GM18951 (cell line): ENCODE data around the gene LRP1B.
"Not testable (repeated sequence)": the region's sequence is repeated elsewhere in the genome, so short reads cannot be mapped to it uniquely, and the experiment has no call there.

Experiments
- POLR2A ChIP-seq: IDR thresholded peaks from 4 replicates; pipeline ENCODE4 v1.6.1; 2011; ENCODE audit warnings: mild to moderate bottlenecking; ENCODE audit not compliant: insufficient read length, insufficient read depth; ENCODE audit errors: extremely low read depth
- in situ Hi-C: fragments of 300-500 bp; cut with MboI; formaldehyde crosslinking; loops from one replicate; pipeline ENCODE4 v1.12.0; 2022; ENCODE audit warnings: low sequenced_read_pairs, mixed read lengths, inconsistent platforms; ENCODE audit not compliant: unreplicated experiment

Gene LRP1B

DNA sequence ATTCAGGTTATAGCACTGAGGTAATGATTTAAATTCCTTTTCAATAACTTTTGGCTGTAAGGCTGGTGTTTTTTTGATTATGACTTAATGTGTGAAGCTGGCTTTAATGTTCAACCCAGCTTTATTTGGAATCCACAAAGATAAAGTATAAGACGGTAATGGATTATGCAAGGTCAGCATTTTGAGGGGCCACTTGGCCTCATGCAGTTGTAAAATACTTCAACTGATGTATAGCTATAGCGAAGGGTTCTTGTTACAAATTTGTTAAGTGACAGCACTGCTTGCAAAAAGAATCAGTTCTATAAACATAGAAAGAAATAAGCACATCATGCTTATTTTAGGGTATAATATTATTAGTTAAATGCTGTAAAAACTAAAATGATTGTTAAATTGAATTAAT is 36.6 kb downstream of the LRP1B start:
- in situ Hi-C loops = no loop called here
- TF ChIP-seq POLR2A = no peak

GRCh38 chr2:142088058-142088568 is 42.7 kb downstream of the LRP1B start:
- in situ Hi-C loops = no loop called here
- no peak for TF ChIP-seq POLR2A

DNA sequence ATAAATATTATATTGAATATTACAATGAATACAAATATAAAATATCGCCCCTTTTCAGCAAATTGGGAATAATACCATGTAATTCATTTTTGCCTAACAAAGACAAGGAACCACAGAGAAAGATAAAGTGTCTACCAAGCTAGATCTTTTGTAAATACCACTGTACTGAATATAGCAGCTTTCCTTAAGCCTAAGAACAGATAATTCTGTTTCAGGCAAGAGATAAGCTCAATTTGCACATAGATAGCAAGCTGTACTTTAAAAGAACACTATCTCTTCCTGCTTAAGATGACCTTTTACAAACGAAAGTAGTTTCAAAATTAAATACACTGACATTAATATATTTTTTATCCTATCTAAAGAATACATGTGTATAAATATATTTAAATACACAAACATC is 43.2 kb downstream of the LRP1B start:
- in situ Hi-C loops = not testable (repeated sequence)

DNA sequence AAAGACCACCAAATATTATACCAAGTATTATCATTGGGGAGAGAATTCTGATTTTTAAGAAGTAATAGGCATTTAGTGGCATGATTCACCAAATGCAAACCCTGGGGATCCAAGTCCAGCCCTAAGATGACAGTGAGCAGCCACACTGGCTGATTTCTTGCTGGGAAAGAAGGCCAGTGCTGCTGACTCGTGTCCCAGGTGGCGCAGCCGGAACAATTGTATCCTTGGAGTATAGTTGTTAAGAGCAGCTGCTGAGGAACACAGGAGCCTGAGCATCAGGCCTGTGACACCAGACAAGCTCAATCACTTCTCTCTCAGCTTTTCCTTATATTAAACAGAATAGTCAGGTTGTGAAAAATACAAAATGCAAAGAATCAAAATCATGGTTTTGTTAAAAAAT is 48.4 kb downstream of the LRP1B start:
- in situ Hi-C loops = no loop called here

DNA sequence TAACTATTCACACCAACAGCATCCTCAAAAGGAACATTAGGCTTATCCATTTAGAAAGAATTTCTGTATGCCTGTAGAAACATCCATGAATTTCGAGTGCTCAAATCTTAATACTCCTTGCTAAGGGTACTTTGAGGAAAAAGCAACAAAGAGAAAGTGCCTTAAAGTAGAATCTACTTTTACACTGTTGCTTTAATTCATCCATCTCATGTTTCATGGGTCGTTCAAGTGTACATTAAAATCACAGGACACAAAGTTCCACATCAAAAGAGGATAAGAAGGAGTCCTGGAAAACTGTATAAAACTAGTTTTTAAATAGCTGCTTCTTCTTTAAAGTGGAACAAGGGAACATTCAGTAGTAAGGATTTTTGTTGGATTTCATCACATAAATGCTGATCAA is 54.5 kb downstream of the LRP1B start:
- in situ Hi-C loops = no loop called here
- TF ChIP-seq POLR2A = no peak

More for the DNA sequence above, 48.4 kb downstream of the LRP1B start:
- no peak for TF ChIP-seq POLR2A

GRCh38 chr2:142075826-142076225 is 55.0 kb downstream of the LRP1B start:
- no peak for TF ChIP-seq POLR2A
- in situ Hi-C loops = no loop called here

GRCh38 chr2:142069251-142069888 is 61.4 kb downstream of the LRP1B start:
- TF ChIP-seq POLR2A = no peak
- in situ Hi-C loops = no loop called here

GRCh38 chr2:142065700-142066099 is 65.1 kb downstream of the LRP1B start:
- no peak for TF ChIP-seq POLR2A
- in situ Hi-C loops = no loop called here

DNA sequence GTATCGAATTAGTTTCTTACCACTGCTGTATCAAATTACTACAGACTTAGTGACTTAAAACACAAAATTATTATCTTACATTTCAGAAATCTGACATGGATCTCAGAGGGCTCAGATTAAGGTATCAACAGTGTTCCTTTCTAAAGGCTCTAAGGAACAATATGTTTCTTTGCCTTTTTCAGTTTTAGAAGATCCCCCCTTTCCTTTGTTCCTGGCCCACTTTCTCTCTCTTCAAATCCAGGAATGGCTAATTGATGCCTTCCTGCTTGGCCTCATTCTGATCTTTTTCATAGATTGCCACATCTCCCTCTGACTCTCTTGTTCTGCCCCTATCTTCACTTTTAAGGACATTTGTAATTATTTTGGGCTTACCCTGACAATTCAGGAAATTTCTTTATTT is 65.7 kb downstream of the LRP1B start:
- in situ Hi-C loops = no loop called here
- no peak for TF ChIP-seq POLR2A

GRCh38 chr2:142061733-142062132 is 69.1 kb downstream of the LRP1B start:
- in situ Hi-C loops = no loop called here
- no peak for TF ChIP-seq POLR2A

DNA sequence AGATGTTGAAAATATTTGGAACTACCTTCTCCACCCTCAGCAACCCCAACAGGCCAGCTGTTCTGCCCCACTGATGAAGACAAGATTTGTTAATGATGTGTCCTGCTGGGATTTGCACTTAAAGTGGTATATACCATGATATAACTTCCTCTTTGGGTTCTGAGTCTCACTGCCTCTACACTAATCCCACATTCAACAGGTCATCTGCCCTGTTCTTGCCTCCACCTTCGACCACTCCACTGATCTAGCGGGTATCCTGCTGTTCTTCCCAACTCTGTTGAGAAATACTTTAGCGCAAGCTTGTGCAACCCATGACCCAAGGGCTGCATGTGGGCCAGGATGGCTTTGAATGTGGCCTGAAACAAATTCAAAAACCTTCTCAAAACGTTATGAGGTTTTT is 72.7 kb downstream of the LRP1B start:
- in situ Hi-C loops = no loop called here
- TF ChIP-seq POLR2A = no peak

GRCh38 chr2:142056784-142057183 is 74.0 kb downstream of the LRP1B start:
- in situ Hi-C loops = no loop called here

DNA sequence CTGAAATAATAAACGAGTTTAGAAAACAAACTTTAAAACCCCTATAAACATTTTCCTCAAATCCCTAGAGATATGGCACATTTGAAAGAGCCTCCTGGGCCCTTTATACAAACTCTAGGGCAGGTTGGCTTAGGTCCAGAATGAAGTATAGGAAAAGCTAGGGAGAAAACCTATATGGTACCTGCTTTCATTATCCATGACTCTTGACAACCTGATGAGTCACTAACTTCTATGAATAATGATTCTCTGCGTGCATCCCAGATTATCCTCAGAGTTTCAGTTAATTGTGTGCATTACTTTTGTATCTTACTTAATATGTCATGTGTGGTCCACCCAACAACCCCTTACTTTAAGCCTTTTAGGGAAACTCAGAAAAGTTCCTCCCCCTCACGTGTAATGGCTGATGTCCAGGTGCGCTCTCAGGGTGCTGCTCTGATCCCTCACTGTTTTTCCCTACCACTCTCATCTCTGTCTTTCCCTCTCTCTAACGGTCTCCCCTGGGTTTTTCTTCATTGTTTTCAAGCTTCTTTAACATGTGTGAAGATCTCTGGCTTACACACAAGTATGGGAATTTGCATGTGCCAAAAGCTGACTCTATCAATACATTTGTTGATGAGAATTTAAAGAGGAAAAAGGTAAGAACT is 78.5 kb downstream of the LRP1B start:
- no peak for TF ChIP-seq POLR2A
- in situ Hi-C loops = no loop called here

More at GRCh38 chr2:142056784-142057183, 74.0 kb downstream of the LRP1B start:
- no peak for TF ChIP-seq POLR2A

- in situ Hi-C loops = no loop called here
- TF ChIP-seq POLR2A = no peak
Measured at GRCh38 chr2:142048581-142048980, 82.2 kb downstream of the LRP1B start.
